HG02852 (cell line): Measurements from ENCODE around the gene SLC25A2.
"Not testable (repeated sequence)": the region's sequence is repeated elsewhere in the genome, so short reads cannot be mapped to it uniquely, and the experiment has no call there.

Source experiments
- ATAC-seq: cut with Tn5 transposase; IDR thresholded peaks from one replicate; pipeline ENCODE4 v1.9.1; 2021; ENCODE audit warnings: mild to moderate bottlenecking, moderate library complexity; ENCODE audit not compliant: unreplicated experiment

The SLC25A2 gene

DNA sequence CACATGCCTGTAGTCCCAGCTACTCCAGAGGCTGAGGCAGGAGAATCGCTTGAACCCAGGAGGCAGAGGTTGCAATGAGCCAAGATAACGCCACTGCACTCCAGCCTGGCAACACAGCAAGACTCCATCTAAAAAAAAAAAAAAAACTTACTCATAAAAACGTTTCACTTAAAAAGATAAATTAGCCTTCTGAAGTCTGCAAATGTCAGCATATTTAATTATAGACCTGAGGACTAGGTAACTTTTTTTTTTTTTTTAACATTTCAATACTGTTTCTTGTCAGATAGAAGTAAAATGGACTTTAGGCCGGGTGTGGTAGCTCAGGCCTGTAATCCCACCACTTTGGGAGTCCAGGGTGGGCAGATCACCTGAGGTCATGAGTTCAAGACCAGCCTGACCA lies 13.1 kb upstream of the SLC25A2 start:
- not testable (repeated sequence) for ATAC-seq

DNA sequence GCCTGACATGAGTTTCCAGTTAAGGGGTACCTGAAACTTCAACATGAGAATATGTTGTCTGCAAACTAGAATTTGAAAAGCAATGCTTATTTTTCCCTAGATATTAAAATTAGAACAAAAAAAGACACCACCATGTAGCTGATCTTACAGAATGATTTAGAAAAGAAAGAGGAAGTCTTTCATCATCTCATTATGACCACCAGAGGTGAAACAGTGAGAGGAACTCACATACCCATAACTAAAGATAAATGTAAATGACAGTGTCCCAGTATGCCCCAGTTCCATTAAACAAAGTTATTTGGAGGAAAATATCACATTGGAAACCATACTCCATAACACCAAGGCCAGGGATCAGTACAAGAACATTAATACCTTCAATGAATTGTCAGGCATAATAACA lies 9.9 kb upstream of the SLC25A2 start:
- ATAC-seq, result no peak

DNA sequence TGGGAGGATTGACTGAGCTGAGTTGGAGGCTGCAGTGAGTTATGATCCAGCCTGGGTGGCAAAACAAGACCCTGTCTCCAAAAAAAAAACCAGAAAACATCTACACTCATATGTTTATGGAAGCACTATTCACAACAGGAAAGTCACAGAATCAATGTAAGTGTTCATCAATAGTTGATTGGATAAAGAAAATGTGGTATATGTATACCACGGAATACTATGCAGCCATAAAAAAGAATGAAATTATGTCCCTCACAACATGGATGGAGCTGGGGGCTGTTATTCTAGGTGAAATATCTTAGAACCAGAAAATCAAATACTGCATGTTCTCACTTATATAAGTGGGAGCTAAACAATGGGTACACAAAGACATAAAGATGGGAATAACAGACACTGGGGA lies 2.8 kb upstream of the SLC25A2 start:
- no peak for ATAC-seq

DNA sequence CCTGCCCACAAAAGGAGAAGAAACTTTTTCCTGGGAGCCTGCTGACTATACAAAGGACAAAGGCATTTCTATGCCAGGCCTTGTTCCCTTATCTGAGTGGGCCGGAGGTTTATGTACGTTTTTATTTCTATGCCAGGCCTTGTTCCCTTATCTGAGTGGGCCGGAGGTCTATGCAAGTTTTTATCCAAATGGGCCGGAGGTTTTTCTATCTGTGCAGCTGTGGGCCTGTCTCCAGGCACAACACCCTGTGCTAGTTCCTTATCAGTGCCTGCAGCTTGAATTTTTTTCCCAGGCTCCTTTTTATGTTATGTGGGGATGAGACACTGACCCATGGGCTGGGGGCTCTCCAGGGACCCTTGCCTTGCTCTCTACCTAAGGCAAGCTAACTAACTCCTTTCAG lies 5.5 kb downstream of the SLC25A2 start:
- no peak for ATAC-seq

DNA sequence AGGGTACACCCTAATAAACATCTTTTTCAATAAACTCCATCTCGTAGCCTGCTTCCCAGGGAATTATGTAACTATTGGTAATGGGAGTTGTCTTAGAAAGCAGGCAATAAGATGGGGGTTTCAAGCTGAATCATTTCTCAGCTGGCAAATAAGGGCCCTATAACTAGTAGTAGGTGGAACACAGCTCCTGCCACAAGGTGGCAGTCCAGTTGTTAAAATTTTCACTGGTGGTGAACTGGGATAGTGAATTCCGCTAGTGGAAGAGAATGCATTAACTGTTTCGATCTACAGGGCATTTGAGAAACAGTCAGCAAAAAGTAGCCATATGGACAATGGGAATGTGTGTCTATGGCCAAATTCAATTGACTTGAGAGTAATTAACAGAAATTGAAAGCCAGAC lies 30.9 kb downstream of the SLC25A2 start:
- ATAC-seq, result no peak

DNA sequence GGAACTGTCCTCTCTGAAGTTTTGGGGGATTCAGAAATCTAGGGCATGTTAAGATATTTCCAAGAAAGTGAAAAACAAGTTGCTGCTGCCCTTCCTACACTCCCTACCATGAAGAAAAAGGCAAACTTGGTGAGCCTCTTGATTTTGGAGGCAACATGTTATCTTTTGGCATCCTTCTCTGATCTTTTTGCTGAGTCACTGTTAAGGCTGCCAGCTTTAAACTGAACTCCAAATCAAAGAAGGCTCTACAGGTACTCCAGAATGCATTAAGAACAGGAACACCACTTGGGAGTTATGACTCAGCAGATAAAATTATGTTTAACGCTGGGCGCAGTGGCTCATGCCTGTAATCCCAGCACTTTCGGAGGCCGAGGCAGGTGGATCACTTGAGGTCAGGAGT lies 34.7 kb downstream of the SLC25A2 start:
- no peak for ATAC-seq

DNA sequence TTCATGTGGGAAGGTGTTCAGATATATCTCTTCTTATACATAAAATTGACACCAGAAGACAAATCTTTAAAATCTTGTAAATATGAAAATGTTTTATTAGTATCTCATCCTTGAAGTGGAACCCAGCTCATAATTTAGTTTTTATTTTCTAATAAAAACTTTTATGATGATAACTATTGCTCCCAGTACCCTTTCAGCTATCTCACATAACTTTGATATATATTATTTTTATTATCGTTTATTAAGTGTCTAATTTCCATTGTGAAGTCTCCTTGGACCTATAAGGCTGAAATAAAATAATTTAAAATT lies 42.7 kb downstream of the SLC25A2 start:
- no peak for ATAC-seq

DNA sequence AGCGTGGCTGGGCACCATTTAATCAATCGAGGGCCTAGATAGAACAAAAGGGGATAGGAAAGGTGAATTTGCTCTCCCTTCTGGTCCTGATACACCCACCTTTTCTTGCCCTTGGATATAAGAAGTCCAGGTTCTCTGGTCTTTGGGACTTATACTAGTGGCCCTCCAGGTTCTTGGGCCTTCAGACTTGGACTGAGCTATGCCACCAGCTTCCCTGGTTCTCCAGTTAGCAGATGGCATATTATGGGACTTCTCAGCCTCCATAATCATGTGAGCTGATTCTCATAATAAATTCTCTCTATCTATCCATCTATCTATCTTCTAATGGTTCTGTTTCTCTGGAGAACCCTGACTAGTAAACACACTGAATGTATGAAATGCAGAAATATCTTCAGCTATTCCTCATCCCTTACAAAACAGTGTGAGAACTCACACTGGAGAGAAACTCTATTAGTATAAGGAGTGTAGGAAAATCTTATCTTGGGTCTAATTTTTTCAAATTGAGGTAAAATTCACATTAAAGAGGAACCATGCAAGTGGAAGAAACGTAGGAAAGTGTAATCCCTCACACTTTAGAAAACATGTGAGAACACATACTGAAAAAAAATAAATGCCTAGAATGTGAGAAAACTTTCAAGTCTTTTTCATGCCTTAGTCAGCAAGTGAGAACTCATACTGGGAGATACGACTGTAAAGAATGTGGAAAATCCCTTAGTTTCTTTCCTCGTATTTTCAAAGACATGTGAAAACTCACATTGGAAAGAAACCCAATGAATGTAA lies 43.2 kb downstream of the SLC25A2 start:
- ATAC-seq, result no peak

DNA sequence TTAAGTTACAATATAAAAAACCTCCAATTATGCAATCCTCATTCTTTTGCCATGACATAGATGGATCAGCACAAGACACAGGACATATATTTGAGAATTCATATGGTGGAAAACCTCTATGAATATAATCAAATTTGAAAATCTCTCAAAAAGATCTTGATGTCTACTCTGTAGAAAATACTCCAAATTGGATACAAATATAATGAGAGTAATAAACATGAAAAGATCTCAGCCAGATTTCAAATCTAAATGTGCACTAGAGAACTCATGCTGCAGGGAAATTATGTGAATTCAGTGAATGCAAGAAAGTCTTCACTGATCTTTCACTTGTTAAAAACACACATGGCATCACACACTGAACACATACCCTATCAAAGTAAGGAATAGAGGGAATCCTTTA lies 44.9 kb downstream of the SLC25A2 start:
- no peak for ATAC-seq

DNA sequence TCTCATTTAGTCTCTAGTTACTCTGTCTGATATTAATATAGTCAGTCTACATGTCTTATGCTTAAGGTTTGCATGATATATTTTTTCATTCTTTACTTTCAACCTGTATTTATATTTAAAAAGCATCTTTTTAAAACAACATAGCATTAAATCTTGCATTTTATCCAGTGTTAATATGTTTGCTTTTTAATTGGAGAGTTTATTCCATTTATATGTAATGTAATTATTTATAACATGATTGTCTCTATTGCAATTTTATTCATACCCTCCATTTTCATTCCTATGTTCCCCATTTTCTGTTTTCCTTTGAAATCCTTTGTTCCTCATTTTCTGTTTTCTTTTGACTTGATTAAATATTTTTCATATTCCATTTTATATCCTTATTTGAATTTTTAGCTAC lies 45.4 kb downstream of the SLC25A2 start:
- no peak for ATAC-seq
